Heart left ventricle (tissue), 13 donors: ENCODE results near the gene NAALADL2.

Experiments used
- POLR2A ChIP-seq, 2 donors: fragments of 450-650 bp; IDR thresholded peaks; one replicate each; pipeline ENCODE4 v1.6.1; 2017; ENCODE audit warnings: antibody characterized with exemption in 2 of 2, mild to moderate bottlenecking in 2 of 2, moderate library complexity in 2 of 2
- TF ChIP-seq, protein P1 (sequence below), 12 donors: fragments of 200-600 bp; sonication (generic) in 4 of 12; IDR thresholded peaks; one replicate each; pipeline versions ENCODE4 v1.5.0 to v1.8.0; 2018 to 2022; ENCODE audit warnings: antibody characterized with exemption in 12 of 12, mild to moderate bottlenecking in 5 of 12
- donor health status: ischemic (EF 13 %, LVEDD 7.1; RV severe dilation, severe dysfunction).
- donor health status: DM: no; HTN: yes; CAD: no.
- donor health status: DM: no; HTN: no; CAD: no.
- donor health status: ischemic (EF 25% LVEDD 6.9; RV normal size, moderate dysfunction).
- donor health status: ischemic (EF 25% LVEDD 5.7; RV mildly dilated, moderate dysfunction).
- donor health status: ischemic (EF 35%, LVEDD 5.7; RV mildly dilated, moderate dysfunction).
- donor health status: nonischemic (EF 11% LVEDD 7.7; RV severe dilation, severe dysfunction).
- donor health status: DM: yes; HTN: yes; CAD: no.
- donor health status: PGD.
- donor health status: ischemic (EF 29% LVEDD 5.4; RV normal size, mild dysfunction).
- donor health status: nonischemic (EF 23%, LVEDD 6.1; RV moderate dilation, normal function).

DNA sequence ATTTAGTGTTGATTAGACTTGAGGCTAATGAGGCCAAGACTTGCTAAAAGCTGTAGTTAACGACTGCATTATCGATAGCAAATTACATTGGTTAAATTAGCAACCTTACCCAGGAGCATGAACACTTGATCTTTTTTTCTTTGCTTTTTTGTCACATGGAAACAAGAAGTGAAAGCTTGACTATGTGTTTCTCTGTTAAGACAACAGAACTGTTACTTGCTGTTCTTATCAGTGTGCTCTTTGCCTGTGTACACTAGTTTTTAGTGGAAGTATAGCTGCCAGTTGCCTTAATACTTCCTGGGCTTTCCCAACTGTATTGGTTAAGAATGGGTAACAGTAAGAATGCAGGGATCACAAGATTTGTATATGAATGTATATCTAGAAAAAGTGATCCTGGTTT, 625.5 kb downstream of the NAALADL2 start:
- TF ChIP-seq, protein P1, sequence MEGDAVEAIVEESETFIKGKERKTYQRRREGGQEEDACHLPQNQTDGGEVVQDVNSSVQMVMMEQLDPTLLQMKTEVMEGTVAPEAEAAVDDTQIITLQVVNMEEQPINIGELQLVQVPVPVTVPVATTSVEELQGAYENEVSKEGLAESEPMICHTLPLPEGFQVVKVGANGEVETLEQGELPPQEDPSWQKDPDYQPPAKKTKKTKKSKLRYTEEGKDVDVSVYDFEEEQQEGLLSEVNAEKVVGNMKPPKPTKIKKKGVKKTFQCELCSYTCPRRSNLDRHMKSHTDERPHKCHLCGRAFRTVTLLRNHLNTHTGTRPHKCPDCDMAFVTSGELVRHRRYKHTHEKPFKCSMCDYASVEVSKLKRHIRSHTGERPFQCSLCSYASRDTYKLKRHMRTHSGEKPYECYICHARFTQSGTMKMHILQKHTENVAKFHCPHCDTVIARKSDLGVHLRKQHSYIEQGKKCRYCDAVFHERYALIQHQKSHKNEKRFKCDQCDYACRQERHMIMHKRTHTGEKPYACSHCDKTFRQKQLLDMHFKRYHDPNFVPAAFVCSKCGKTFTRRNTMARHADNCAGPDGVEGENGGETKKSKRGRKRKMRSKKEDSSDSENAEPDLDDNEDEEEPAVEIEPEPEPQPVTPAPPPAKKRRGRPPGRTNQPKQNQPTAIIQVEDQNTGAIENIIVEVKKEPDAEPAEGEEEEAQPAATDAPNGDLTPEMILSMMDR (IDR thresholded peaks at IDR 0.05): no peak
- TF ChIP-seq POLR2A (IDR thresholded peaks at IDR 0.05): no peak
